Keratinocyte (primary cell): Measurements from ENCODE around the gene PRKAR1B. TPM values are rescaled to one million over a fixed set of nuclear protein-coding genes. Genes with fewer than 3 reads are reported as not detected.

Experiments
- DNase-seq: peaks from one replicate; pipeline ENCODE4 v3.0.0-alpha.2; 2011; ENCODE audit warnings: low read depth, missing footprints, low spot score
- FAIRE-seq: peaks from 2 replicates; lab custom pipeline; 2011; peaks lifted over from hg19 to GRCh38; lab: Jason Lieb, UNC
- H2AFZ ChIP-seq: 2 replicates; pipeline ENCODE4 v1.6.0; 2012; ENCODE audit warnings: low read length, control low read depth, inconsistent platforms; ENCODE audit not compliant: control insufficient read depth
- H3K27ac ChIP-seq: 2 replicates; pipeline ENCODE4 v1.5.1; 2011; ENCODE audit warnings: low read length; ENCODE audit not compliant: control insufficient read depth, insufficient read depth
- H3K27me3 ChIP-seq: 3 replicates; pipeline ENCODE4 v1.6.0; 2011; ENCODE audit warnings: low read length; ENCODE audit not compliant: control insufficient read depth, insufficient read depth; ENCODE audit errors: extremely low read depth
- H3K36me3 ChIP-seq, 2 experiments: 2 replicates in 1 of 2; 3 replicates in 1 of 2; pipeline ENCODE4 v1.5.1; 2011; ENCODE audit warnings: low read length in 2 of 2, mild to moderate bottlenecking in 1 of 2; ENCODE audit not compliant: control insufficient read depth in 2 of 2, insufficient read depth in 2 of 2; ENCODE audit errors: extremely low read depth in 1 of 2
- H3K4me1 ChIP-seq: 3 replicates; pipeline ENCODE4 v1.5.1; 2011; ENCODE audit warnings: low read length; ENCODE audit not compliant: control insufficient read depth, insufficient read depth; ENCODE audit errors: extremely low read depth
- H3K4me2 ChIP-seq: 3 replicates; pipeline ENCODE4 v1.6.0; 2011; ENCODE audit warnings: low read depth, low read length; ENCODE audit not compliant: control insufficient read depth, insufficient read depth; ENCODE audit errors: extremely low read depth
- H3K4me3 ChIP-seq, 3 experiments: fragments of 200-600 bp in 1 of 3; sonication (generic) in 1 of 3; 2 replicates in 2 of 3; 3 replicates in 1 of 3; pipeline ENCODE4 v1.5.1; 2011 to 2016; ENCODE audit warnings: low read length in 3 of 3, mild to moderate bottlenecking in 3 of 3, control low read depth in 2 of 3, inconsistent platforms in 1 of 3, low read depth in 1 of 3, mixed read lengths in 1 of 3, mixed run types in 1 of 3, moderate library complexity in 1 of 3; ENCODE audit not compliant: control insufficient read depth in 2 of 3, insufficient read depth in 2 of 3; ENCODE audit errors: extremely low read depth in 1 of 3
- H3K79me2 ChIP-seq: 2 replicates; pipeline ENCODE4 v1.6.0; 2012; ENCODE audit warnings: low read length; ENCODE audit not compliant: control insufficient read depth, insufficient read depth
- H3K9ac ChIP-seq: 3 replicates; pipeline ENCODE4 v1.6.0; 2011; ENCODE audit warnings: low read length; ENCODE audit not compliant: control insufficient read depth, insufficient read depth; ENCODE audit errors: extremely low read depth
- H3K9me1 ChIP-seq: 3 replicates; pipeline ENCODE4 v1.6.0; 2011; ENCODE audit warnings: low read length; ENCODE audit not compliant: control insufficient read depth, insufficient read depth; ENCODE audit errors: extremely low read depth
- H3K9me3 ChIP-seq: 2 replicates; pipeline ENCODE4 v1.5.1; 2012; ENCODE audit warnings: low read depth, low read length; ENCODE audit not compliant: control insufficient read depth
- H4K20me1 ChIP-seq: 3 replicates; pipeline ENCODE4 v1.6.0; 2011; ENCODE audit warnings: low read length; ENCODE audit not compliant: control insufficient read depth, insufficient read depth; ENCODE audit errors: extremely low read depth
- CTCF ChIP-seq, 3 experiments: IDR thresholded peaks in 1 of 3; conservative IDR thresholded peaks in 1 of 3; optimal IDR thresholded peaks in 1 of 3; 2 replicates in 2 of 3; 3 replicates in 1 of 3; pipeline versions ENCODE3 to v1.5.1; 2011; ENCODE audit warnings: low read length in 3 of 3, mild to moderate bottlenecking in 3 of 3, moderate library complexity in 2 of 3, control low read depth in 1 of 3, inconsistent platforms in 1 of 3; ENCODE audit not compliant: insufficient read depth in 2 of 3; ENCODE audit errors: extremely low read depth in 1 of 3
- EZH2 ChIP-seq: IDR thresholded peaks from one replicate; pipeline ENCODE4 v1.6.1; 2012; ENCODE audit warnings: inconsistent platforms, mild to moderate bottlenecking, low read length, moderate library complexity
- dilution Hi-C: fragments of 300-500 bp; cut with MboI; formaldehyde crosslinking; loops from one replicate; pipeline ENCODE4 v1.7.0; 2020; ENCODE audit warnings: low sequenced_read_pairs; ENCODE audit not compliant: extremely low pct_ligation_motif_present
- polyA plus RNA-seq, 5 experiments: library from polyadenylated mRNA; depleted of rRNA in 3 of 5; stranded (reverse) in 3 of 5; stranded (forward) in 1 of 5; unstranded in 1 of 5; fragments of >200 nt; gene quantifications; 1 replicate in 1 of 5; 2 replicates in 3 of 5; 3 replicates in 1 of 5; pipeline versions ENCODE4 v1.2.1 to v1.2.3, GENCODE V29; 2011 to 2012; ENCODE audit warnings: missing spikeins in 2 of 5, low read depth in 1 of 5, low replicate concordance in 1 of 5

PRKAR1B gene
- polyA plus RNA-seq, 1 donor (not counting 4 experiments of a cell fraction or from before 2014, with no cell fraction given): 10.8 TPM

GRCh38 chr7:534959-535358 is 192.1 kb downstream of the PRKAR1B start:
- Histone ChIP-seq H3K4me2 (no peak overlapping the region), H4K20me1 (no peaks in the 10 kb centered on the region), H3K79me2 (no peaks in the 10 kb centered on the region), H3K9me1 (no peaks in the 10 kb centered on the region), H3K9me3 (no peaks in the 10 kb centered on the region), H3K36me3 (no peaks in the 10 kb centered on the region), H2AFZ (no peak overlapping the region), H3K27me3 (peaks cover 5% of the 10 kb centered on the region), H3K27ac (no peak overlapping the region), H3K4me1 (peaks cover 21% of the 10 kb centered on the region), H3K4me3 (no peak overlapping the region), H3K9ac (no peak overlapping the region)
- TF ChIP-seq EZH2 (no peak), CTCF (optimal IDR thresholded peaks at IDR 0.05 in 1 of 3, IDR thresholded peaks at IDR 0.05 in 1 of 3, conservative IDR thresholded peaks at IDR 0.05 in 1 of 3; ENCODE audit: extremely low read depth in 1 of 3, insufficient read depth in 2 of 3, low read length in 3 of 3) (no peak)
- dilution Hi-C loops: no loop called here
- FAIRE-seq (no peak), DNase-seq (no peak)

- Histone ChIP-seq H3K4me3 (no peak overlapping the region), H3K27me3 (peaks cover 5% of the 10 kb centered on the region), H3K4me2 (no peak overlapping the region), H3K4me1 (peaks cover 14% of the 10 kb centered on the region), H3K9me1 (no peaks in the 10 kb centered on the region), H3K27ac (no peak overlapping the region), H3K79me2 (no peaks in the 10 kb centered on the region), H4K20me1 (no peaks in the 10 kb centered on the region), H2AFZ (no peak overlapping the region), H3K36me3 (no peaks in the 10 kb centered on the region), H3K9ac (no peak overlapping the region), H3K9me3 (no peaks in the 10 kb centered on the region)
- FAIRE-seq (no peak), DNase-seq (no peak)
- dilution Hi-C loops: no loop called here
- no peak for TF ChIP-seq CTCF (optimal IDR thresholded peaks at IDR 0.05 in 1 of 3, IDR thresholded peaks at IDR 0.05 in 1 of 3, conservative IDR thresholded peaks at IDR 0.05 in 1 of 3; ENCODE audit: extremely low read depth in 1 of 3, insufficient read depth in 2 of 3, low read length in 3 of 3)
- TF ChIP-seq EZH2: no peak
These were observed 193.0 kb downstream of the PRKAR1B start for GRCh38 chr7:534075-534474.
